GM18505 (cell line): ENCODE results near the gene LEMD2.

ENCODE experiments used
- ATAC-seq: cut with Tn5 transposase; IDR thresholded peaks from one replicate; pipeline ENCODE4 v1.9.1; 2021; ENCODE audit not compliant: unreplicated experiment
- POLR2A ChIP-seq: IDR thresholded peaks from 4 replicates; pipeline ENCODE4 v1.6.1; 2011; ENCODE audit warnings: borderline replicate concordance; ENCODE audit not compliant: insufficient read depth, insufficient read length; ENCODE audit errors: extremely low read depth

The LEMD2 gene

GRCh38 chr6:33759887-33760629 is 28.9 kb downstream of the LEMD2 start:
- TF ChIP-seq POLR2A = no peak
- no peak for ATAC-seq

GRCh38 chr6:33758815-33759216 is 30.1 kb downstream of the LEMD2 start:
- no peak for TF ChIP-seq POLR2A
- no peak for ATAC-seq

GRCh38 chr6:33757906-33758305 is 31.0 kb downstream of the LEMD2 start:
- TF ChIP-seq POLR2A = no peak

GRCh38 chr6:33757113-33757512 is 31.8 kb downstream of the LEMD2 start:
- no peak for ATAC-seq
- no peak for TF ChIP-seq POLR2A

More at GRCh38 chr6:33757906-33758305, 31.0 kb downstream of the LEMD2 start:
- no peak for ATAC-seq

GRCh38 chr6:33756211-33756954 is 32.5 kb downstream of the LEMD2 start:
- ATAC-seq = no peak
- TF ChIP-seq POLR2A = no peak

GRCh38 chr6:33755070-33755869 is 33.7 kb downstream of the LEMD2 start:
- TF ChIP-seq POLR2A = no peak
- ATAC-seq = no peak

GRCh38 chr6:33754222-33754621 is 34.7 kb downstream of the LEMD2 start:
- no peak for ATAC-seq
- no peak for TF ChIP-seq POLR2A

GRCh38 chr6:33752646-33753015 is 36.3 kb downstream of the LEMD2 start:
- no peak for TF ChIP-seq POLR2A
- ATAC-seq = no peak

- no peak for TF ChIP-seq POLR2A
- ATAC-seq = no peak
Observed at GRCh38 chr6:33751771-33752645, 36.9 kb downstream of the LEMD2 start.

GRCh38 chr6:33750244-33750991 is 38.5 kb downstream of the LEMD2 start:
- no peak for TF ChIP-seq POLR2A
- no peak for ATAC-seq

GRCh38 chr6:33749401-33749800 is 39.5 kb downstream of the LEMD2 start:
- TF ChIP-seq POLR2A = no peak
- ATAC-seq = no peak

GRCh38 chr6:33748841-33749240 is 40.1 kb downstream of the LEMD2 start:
- no peak for ATAC-seq
- TF ChIP-seq POLR2A = no peak
